ENCODE data around the gene HJV.

Gene HJV

DNA sequence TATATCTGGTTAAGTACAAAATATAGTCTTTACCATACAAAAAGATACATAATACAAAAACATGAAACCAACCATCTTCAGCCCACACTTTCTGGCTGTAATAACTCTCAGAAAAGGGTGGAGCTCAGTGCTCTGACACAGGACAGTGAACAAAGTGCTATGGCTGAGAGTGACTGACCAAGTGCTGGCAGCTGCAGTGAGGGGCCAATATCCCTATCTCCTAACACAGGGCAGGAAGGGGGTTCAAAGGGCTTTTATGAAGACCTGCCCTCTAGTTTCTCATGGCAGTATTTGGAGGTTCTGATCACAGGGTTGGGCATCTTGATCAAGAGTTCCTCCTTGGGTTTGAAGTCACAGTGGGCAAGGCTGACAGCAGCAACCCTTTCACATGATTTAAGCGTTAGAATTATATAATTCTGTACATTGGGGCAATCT lies 29.0 kb downstream of the HJV start:
- no peak for DNase-seq

DNA sequence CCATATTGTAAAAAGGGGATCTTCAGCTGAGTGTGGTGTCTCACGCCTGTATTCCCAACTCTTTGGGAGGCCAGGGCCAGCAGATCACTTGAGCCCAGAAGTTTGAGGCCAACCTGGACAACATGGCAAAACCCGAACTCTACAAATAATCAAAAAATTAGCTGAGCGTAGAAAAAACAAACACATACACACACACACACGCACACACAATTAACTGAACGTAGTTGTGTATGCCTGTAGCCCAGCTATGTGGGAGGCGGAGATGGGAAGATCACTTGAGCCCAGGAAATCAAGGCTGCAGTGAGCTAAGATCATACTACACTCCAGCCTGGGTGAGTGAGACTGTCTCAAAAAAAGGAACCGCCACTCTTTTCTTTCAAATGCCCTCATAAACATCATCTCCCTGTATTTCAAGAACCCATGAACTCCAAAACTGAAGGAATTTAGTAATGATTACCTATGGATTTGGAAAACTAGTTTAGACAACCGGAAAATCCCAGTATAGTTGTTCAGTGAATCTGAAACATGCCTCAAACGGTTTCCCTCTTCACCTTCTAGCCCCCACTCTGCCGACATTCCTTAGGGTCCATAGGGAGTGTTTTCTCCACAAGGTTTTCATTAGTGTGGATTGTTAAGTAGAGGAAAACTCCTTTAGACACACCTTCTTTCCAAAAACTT lies 29.7 kb downstream of the HJV start:
- DNase-seq, result no peak

DNA sequence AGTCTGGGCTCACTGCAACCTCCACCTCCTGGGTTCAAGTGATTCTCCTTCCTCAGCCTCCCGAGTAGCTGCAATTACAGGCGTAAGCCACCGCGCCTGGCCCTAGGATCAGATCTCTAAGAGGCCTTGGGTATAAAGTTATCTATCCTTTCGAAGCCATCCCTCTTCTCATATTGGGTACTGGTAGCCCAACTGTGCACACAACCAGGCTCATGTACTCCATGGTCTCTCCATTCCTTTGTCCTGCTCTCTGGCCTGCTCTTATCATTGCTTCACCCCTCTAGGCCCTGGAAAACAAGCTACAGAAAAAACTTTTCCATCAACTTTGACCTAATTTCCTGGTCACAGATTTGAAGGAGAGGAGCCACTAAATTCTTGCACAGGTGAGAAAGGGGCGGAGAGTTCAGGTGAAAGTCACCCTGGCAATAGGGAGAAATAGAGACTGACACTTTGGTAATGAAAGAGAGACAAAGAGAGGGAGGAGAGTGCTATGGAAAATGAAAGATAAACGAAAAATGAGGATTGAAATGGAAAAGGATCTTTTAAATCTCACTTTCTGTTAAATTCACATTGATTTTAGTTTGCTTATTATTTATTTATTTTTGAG lies 31.2 kb downstream of the HJV start:
- no peak for DNase-seq

DNA sequence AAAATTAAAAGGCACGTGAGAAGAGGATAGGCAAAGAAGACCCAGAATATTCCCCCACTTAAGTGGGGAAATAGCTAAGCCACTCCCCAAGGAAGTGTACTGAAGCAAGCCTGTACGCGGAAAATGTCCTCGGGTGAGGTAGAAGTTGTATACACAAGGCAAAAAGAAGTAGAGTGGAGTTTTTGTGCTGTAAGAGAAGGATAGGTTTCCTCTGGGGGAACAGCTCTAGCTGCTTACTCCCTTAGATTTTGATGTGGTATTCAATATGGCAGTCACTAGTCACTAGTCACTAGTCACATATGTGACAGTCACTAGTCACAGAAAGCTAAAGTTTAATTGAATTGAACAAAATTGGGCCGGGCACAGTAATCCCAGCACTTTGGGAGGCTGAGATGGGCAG lies 32.8 kb downstream of the HJV start:
- no peak for DNase-seq

DNA sequence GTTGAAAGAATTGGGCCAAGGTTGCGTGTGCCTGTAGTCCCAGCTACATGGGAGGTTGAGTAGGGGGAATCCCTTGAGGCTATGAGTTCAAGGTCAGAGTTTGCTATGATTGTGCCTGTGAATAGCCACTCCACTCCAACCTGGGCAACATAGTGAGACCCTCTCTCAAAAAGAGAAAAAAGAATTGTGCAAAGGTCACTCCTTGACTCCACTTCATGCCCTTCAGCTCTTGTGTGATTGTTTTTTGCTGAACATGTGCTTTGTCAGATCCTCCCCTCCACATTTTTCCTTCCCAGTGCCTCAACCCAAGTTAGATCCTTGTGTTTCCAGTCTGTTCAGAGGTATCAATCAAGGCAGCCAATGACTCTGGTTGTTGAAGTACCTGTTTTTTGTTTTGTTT lies 33.6 kb downstream of the HJV start:
- DNase-seq, result no peak

DNA sequence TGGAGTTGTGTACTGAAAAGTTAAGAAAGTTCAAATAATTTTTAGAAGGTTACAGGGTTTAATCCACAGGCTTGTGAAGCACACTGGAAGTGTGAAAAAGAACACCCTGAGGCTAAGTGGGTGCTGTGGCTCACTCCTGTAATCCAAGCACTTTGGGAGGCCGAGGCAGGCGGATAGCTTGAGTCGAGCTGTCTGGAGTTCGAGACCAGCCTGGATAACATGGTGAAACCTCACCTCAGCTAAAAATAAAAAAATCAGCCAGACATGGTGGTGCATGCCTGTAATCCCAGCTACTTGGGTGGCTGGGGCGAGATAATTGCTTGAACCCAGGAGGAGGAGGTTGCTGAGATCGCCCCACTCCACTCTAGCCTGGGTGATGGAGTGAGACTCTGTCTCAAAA lies 35.0 kb downstream of the HJV start:
- DNase-seq, result no peak

DNA sequence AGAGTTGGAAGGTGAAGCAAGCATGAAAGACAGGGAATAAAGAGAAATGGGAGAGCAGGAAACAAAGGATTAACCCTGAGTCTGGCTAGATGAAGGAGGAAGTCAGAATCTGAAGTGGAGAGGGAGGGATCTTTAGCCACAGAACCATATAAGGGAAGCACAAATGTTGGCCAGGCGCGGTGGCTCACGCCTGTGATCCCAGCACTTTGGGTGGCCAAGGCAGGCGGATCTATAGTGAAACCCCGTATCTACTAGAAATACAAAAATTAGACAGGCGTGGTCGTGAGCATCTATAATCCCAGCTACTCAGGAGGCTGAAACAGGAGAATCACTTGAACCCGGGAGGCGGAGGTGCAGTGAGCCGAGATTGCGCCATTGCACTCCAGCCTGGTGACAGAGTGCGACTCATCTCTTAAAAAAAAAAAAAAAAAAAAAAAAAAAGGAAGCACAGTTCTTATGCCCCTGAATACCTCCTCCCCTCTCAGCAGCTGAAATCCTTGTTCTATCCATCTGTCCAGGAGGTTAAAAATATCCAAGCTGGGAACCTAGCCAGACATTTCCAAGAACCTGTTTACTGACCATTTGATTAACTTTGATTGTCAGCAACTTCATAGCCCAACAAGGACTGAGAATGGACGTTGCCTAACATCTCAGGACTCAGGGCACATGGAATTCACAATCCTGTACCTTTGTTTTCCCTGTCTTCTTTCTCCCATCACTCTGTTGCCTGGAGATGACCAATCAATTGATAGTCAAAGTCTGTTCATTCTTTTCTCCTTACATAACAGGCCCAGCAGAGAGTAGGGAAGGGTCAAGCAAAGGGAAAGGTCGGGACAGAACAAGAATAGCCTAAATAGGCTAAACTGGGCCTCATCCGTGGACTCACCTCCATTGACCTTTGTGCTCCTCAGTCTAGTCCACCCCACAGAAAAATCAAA lies 35.8 kb downstream of the HJV start:
- no peak for DNase-seq

DNA sequence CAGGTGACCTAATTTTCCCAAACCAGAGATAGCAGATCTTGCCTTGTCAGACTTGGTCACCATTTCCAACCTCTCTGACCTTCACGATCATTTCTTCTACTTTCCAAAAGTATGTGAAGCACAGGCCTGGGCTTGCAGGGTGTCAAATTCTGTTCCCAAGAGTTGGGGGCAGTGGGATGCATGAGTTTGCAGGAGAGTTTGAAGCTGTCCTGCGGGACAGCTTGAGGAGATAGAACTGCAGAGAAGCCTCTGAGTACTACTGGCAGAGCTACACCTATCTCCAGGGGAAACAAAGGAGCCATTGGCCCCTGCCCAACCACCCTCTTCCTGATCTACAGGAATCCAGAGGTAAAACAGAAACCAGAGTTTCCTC lies 36.4 kb downstream of the HJV start:
- no peak for DNase-seq

DNA sequence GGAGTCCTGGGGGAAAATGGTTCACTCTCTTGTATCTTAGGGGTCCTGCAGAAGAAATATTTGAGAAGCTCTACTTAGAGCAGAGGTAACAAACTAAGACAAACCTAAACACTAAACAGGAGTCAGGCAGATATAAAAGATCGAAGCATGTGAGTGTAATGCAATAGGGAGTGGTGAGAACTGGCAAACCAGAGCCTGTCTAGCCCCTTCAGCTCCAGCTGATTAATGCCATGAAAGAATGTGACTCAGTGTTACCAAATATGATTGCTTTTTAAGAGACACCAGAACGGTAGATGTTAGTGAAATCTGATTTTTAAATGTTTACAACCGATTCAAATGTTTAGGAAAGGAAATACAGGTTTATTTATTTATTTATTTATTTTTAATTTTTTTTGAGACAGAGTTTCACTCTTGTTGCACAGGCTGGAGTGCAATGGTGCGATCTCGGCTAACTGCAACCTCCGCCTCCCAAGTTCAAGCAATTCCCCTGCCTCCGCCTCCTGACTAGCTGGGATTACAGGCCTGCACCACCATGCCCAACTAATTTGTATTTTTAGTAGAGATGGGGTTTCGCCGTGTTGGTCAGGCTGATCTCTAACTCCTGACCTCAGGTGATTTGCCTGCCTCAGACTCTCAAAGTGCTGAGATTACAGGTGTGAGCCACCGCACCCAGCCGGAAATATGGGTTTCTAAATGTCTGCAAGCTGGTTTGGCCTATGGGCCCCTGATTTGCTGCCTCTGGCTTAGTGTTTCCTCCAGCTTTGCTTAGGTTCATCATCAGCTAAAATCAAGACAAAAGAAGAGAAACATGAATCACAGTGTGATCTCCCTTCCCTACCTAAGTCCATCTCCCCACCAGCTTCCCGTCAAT lies 37.3 kb downstream of the HJV start:
- DNase-seq, result no peak

DNA sequence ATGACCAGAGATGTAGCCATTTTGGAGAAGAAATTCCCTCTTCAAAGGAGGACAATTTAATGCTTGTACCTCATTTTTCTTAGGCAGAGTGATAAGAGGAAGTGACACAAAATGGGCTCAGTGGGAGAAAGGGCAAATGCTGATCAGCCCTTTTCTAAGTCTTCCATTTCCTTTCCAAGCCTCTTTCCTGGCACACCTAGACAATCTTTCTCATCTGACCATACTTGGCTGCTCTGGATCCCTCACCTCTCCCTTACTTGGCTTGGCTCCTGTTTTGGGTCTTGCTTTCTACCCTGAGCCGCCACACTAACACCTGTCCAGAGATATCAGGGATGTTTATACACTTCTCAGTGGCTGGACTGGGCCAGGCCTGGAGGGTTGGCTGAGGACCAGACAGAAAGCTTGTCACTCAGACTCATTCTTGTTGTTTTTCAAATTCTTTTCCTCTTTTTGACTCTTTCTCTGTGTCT lies 38.3 kb downstream of the HJV start:
- DNase-seq, result no peak

DNA sequence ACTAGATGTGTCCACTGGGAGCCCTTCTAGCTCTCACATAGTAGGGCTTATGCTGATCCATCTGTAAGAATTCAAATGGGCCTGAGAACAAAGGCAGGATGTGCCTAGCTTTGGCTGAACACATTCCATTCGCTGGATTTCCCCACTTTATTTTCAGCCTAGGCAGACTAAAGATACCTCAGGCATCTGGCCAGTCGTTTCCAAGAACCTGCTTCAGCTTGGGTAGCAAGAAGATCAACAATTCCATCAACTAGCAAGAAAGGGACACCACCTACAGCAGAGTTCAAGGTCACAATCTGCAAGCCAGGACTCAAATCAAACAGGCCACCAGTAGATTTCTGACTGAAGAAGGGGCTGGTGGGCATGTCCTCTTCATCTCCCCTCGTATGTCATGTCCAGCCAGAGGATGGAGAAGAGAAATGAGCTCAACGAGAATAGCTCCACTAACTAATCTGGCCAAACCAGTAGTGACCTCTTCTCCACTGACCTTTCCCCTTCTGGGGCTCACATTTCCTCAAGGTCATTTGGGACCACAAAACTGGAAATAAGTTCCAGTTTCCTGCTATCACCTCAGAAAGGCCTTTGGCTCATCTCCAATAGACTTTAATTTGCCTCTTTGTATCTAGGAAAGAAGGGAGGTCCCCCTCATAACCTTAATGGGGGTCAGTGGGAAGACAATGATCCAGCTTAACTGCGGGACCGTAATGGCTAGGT lies 39.4 kb downstream of the HJV start:
- no peak for DNase-seq

DNA sequence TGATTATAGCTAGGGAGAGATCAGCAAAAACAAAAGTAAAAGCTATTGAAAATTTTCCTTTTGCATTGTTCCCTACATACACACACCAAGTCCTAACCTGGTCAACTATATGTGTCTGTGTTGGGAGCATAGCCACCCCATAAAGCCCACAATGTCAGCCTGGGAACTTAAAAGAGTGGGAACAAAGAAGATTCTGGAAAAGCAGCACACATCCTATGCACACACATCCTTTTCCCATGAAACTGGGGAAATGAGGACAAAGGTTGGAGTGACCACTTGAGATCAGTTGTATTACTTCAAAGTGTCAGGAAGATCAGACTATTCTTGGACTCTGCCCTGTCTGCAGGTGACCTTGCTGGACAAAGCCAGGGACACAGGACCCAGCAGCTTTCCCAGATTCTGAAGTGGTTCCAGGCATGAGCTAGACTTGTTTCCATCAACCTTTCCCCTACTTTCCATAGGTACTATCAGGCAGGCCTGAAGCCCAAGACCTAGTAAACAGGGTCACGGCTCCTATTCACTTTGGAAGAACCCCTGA lies 41.0 kb downstream of the HJV start:
- no peak for DNase-seq

DNA sequence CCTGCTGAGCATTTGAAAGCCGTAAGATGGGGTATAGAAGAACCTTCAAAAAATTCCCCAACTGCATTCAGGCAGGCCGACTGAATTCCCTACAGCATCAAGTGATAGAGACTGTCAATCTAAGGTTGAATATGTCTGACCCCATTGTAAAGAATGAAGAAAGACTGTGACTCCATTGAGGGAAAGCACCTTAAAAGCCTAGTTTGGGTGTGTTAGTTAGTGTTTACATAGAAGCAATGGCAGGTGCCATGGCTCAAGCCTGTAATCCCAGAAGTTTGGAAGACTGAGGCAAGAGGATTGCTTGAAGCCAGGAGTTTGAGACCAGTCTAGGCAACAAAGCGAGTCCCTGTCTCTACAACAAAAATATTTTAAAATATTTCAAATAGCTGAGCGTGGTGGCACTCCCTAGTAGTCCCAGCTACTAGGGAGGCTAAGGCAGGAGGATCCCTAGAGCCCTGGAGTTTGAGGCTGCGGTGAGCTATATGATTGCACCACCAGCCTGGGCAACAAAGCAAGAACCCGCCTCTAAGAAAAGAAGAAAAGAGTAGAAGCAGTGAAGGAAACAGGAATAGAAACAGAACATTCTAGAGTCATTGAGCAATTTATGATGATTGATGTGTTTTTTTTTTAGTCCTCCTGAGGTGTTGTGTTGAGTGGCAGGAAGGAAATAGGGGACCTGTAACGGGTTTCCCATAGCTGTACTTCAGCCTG lies 41.6 kb downstream of the HJV start:
- no peak for DNase-seq

DNA sequence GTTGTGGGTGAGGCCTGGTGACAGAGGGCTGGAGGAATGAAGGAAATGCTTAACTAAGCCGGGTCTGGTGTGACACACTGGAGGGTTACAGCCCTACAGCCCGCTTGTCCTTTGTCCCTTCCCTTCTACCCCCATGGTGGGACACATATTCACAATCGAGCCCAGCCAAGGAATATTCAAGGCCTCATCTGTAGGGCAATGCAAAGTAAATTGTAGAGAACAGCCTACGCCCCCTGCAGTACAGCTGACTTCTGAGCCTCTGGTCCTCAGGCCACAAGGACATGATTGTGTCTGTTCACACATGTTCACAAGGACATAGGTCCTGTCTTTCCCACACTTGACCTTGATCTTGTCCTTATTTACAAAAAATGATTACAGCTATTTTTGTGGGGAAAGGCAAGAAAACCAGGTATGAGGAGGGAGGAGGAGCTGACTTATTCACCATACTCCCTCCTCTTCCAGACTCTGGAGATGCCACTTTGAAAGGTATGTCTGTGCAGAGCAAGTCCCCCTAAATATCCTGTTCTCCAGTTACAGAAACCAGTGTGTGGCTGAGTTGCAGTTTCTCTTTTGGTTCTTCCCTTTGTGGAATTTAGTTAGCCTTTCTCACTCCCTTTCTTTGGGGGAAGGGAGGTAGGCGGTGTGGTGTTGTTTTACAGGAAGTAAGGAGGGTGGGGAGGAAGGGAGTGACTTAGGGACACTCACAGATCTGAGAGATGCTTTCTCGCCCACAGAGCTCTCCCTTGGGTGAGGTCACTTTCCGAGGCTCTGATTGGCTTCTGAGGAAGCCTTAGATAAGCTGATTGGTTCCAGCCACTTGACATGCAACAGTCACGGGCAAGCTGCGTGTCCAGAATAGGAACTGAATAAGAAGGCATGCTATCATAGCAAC lies 42.4 kb downstream of the HJV start:
- DNase-seq, result peak; percentile 97

DNA sequence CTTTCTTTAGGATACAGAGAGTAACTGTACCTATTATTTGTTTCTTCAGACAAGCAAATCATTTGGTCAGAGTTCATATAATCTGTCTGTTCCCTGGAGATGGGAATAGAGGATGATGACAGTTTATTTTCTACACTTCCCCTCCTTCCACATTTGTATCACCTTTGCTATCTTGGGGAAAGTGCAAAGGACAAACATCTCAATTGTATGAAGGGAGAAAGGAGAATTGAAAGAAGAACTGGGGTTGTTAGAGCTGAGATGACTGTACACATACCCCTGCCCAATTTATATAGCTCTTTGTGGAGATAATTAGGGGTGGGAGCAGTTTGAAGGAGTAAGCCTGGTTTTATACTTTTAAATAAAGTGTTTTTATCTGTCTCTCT lies 43.1 kb downstream of the HJV start:
- no peak for DNase-seq

DNA sequence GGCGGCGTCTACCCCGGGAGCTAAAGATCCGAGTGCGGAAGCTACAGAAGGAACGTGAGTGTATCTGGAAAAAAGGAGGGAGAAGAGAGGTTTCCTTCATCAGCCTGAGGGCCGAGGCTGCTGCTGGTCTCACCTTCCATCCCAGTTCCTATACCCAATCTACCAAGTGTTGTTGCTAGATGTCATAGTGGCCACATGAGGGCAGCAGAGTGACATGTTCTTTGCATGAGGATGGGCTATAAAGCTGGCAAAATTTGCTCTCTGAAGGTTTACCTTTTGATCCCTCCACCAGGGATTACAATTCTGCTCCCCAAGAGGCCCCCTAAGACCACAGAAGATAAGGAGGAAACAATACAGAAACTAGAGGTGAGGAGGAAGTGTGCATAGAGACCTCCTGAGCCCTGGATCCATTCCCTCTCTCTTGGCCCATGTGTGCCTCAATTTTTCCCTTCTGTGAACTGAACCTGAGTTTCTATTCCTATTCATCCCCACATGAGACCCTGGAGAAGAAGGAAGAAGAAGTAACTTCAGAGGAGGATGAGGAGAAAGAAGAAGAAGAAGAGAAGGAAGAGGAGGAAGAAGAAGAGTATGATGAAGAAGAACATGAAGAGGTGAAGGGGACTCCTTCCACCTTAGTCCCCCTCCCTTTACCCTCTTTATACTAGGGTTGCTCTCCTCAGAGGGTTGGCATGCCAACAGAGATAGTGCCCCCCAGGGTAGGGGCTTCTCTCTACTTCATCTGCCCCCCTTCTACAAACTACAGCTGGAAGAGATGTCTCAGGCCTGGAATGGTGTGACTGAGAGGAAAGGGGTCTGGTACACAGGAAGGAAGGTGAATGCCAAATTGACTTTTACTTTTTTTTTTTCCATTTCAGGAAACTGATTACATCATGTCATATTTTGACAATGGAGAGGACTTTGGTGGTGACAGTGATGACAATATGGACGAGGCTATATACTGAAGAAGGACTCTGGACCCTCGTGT lies 43.8 kb downstream of the HJV start:
- peak; percentile 80 for DNase-seq

DNA sequence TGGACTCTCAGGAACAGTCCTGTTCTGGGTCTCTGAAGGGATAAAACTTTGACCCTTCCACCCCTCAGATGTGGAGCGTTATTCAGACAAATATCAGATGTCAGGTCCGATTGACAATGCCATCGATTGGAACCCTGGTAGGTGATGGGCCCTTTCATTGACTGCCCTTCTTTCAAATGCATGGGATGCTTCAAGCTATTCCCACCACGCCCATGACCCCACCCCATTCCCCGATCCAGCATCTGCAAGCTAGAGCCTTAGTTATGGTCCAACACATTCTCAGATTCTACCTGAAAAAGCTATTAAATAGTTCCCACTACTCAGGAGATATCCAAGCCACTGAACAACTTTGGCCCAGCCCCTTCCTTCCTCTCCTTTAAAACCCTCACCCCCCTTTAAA lies 44.5 kb downstream of the HJV start:
- DNase-seq, result no peak

DNA sequence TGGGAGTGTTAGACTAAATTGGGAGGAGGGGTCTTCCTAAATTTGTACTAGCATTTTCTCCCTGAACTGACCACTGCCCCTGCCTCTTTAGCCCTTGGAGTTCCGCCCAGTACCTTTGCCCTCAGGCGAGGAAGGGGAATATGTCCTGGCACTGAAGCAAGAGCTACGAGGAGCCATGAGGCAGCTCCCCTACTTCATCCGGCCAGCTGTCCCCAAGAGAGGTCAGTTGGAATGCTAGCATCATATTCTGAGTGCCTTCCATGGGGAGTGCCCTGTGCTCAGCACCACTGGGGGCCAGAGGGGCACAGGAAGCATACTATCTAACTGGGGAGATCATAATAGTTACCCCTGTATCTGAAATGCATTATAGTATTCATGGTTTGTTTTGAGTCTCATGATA lies 46.3 kb downstream of the HJV start:
- DNase-seq, result no peak

DNA sequence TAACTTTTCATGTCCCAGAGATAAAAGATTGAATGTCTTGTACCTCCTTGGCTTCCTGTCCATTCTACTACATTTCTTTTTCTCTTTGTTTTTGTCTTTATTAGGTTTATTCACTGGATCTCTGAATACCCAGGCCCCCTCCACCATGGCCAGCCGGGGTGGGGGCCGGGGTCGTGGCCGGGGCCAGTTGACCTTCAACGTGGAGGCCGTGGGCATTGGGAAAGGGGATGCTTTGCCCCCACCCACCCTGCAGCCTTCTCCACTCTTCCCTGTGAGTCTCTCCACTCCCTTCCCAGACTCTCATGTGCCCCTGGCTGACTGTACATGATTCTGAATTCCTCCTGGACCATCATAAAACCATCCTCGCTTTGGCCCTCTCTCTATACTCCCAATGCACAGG lies 46.8 kb downstream of the HJV start:
- no peak for DNase-seq
